NT2/D1 (cell line): ENCODE measurements around the gene ZNF600.
A peak's percentile ranks its signal among the peaks of the same experiment; 100 is the strongest.
"Not testable (repeated sequence)": the region's sequence is repeated elsewhere in the genome, so short reads cannot be mapped to it uniquely, and the experiment has no call there.

ENCODE experiments used
- DNase-seq: peaks from one replicate; pipeline ENCODE4 v3.0.0-alpha.2; 2011; ENCODE audit warnings: low read depth, low spot score
- H3K27me3 ChIP-seq: 2 replicates; pipeline ENCODE4 v1.6.0; 2011; ENCODE audit warnings: mild to moderate bottlenecking; ENCODE audit not compliant: insufficient read length, insufficient read depth
- H3K36me3 ChIP-seq: 2 replicates; pipeline ENCODE4 v1.6.1; 2011; ENCODE audit warnings: mild to moderate bottlenecking, low read length, mixed read lengths; ENCODE audit not compliant: insufficient read depth, insufficient read length
- H3K4me1 ChIP-seq: 2 replicates; pipeline ENCODE4 v1.5.1; 2011; ENCODE audit not compliant: insufficient read depth, insufficient read length
- H3K4me3 ChIP-seq: 2 replicates; pipeline ENCODE4 v1.5.1; 2011; ENCODE audit warnings: low read depth; ENCODE audit not compliant: insufficient read length
- H3K9ac ChIP-seq: 2 replicates; pipeline ENCODE4 v1.6.0; 2011; ENCODE audit warnings: low read depth; ENCODE audit not compliant: insufficient read length
- H3K9me3 ChIP-seq: 2 replicates; pipeline ENCODE4 v1.5.1; 2011; ENCODE audit warnings: mild to moderate bottlenecking, low read length; ENCODE audit not compliant: insufficient read depth
- SUZ12 ChIP-seq: IDR thresholded peaks from 2 replicates; pipeline ENCODE4 v1.6.1; 2011; ENCODE audit not compliant: insufficient read length, insufficient read depth; ENCODE audit errors: extremely low read depth
- YY1 ChIP-seq: IDR thresholded peaks from 2 replicates; pipeline ENCODE4 v1.6.1; 2011; ENCODE audit not compliant: insufficient read length, insufficient read depth
- ZNF274 ChIP-seq: IDR thresholded peaks from 2 replicates; pipeline ENCODE4 v1.6.1; 2011; ENCODE audit warnings: mild to moderate bottlenecking, low read depth, low read length

The ZNF600 gene

GRCh38 chr19:52735734-52736133 lies 50.9 kb downstream of the ZNF600 start:
- H3K9me3 ChIP-seq, result no peaks in the 10 kb centered on the region
- H3K9ac ChIP-seq, result peak overlapping the region; percentile 76
- H3K4me1 ChIP-seq, result no peaks in the 10 kb centered on the region
- H3K27me3 ChIP-seq, result no peaks in the 10 kb centered on the region
- H3K36me3 ChIP-seq, result peaks cover 14% of the 10 kb centered on the region
- TF ChIP-seq ZNF274, result no peak
- no peak for TF ChIP-seq YY1
- no peak for TF ChIP-seq SUZ12
- H3K4me3 ChIP-seq, result peak overlapping the region; percentile 28
- peak; percentile 91 for DNase-seq

- Histone ChIP-seq H3K36me3 (peaks cover 14% of the 10 kb centered on the region), H3K9me3 (no peaks in the 10 kb centered on the region), H3K27me3 (no peaks in the 10 kb centered on the region), H3K9ac (peak within 1 kb of the TSS; percentile 86), H3K4me1 (no peaks in the 10 kb centered on the region), H3K4me3 (peak within 1 kb of the TSS; percentile 76)
- TF ChIP-seq YY1, result no peak
- DNase-seq, result peak; percentile 88
These were observed 51.5 kb downstream of the ZNF600 start, which contains the start of gene ZNF611 for GRCh38 chr19:52734893-52735661. TSS of gene ZNF611 (minus strand) at chr19:52735044. CDS start at chr19:52715894, 19,150 bp downstream.

- H3K36me3 ChIP-seq, result peaks cover 14% of the 10 kb centered on the region
- DNase-seq, result no peak
- H3K4me1 ChIP-seq, result no peaks in the 10 kb centered on the region
- H3K9ac ChIP-seq, result peak overlapping the region; percentile 86
- no peak for TF ChIP-seq YY1
- TF ChIP-seq SUZ12, result no peak
- no peak for TF ChIP-seq ZNF274
- H3K9me3 ChIP-seq, result no peaks in the 10 kb centered on the region
- H3K4me3 ChIP-seq, result peak overlapping the region; percentile 76
- no peaks in the 10 kb centered on the region for H3K27me3 ChIP-seq
These were observed 52.2 kb downstream of the ZNF600 start for GRCh38 chr19:52734331-52734892.

DNA sequence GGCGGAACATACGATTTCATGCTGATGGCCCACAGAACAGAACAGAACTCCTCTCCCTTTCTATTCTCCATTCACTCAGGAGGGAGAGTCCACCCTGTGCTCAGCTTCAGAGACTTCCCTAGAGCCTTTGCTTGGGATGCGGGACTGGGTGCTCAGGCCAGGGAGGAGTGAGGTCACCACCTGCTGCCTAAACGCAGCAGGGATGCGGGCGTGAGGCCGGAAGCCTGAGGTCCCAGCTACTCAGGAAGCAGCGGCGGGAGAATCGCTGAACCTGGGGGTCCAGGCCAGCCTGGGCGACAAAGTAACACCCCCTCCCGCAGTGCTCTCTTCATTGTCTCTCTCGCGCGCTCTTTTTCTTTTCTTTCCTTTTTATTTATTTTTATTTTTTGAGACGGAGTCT lies 60.5 kb downstream of the ZNF600 start:
- H3K4me3 ChIP-seq, H3K27me3 ChIP-seq, DNase-seq, H3K4me1 ChIP-seq, H3K9ac ChIP-seq: not testable (repeated sequence)
- H3K9me3 ChIP-seq, result peaks cover 33% of the 10 kb centered on the region
- peaks cover 48% of the 10 kb centered on the region for H3K36me3 ChIP-seq

DNA sequence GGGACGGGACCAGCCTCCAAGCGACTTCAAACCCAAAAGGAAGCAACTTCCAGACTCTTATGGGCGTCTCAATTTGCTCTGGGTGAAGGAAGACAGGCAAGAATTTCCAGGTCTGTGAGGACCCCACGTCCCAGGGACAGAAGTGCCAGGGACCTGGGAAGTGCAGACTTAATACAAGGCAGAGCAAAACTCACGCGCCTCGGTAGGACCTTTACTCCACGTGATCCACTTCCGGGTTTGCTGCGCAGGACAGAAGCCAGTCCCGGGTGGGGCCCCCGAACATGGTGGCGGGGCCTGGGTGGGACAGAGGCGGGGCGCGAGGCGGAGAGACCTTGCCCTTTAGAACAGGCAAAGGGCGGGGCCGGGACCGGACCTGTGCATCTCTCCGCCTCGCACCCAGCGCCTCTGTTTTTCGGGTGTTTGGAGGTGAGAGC lies 61.0 kb downstream of the ZNF600 start:
- no peak for DNase-seq
- TF ChIP-seq ZNF274 (no peak), YY1 (no peak), SUZ12 (no peak)
- H3K9me3 ChIP-seq, result peaks cover 38% of the 10 kb centered on the region

DNA sequence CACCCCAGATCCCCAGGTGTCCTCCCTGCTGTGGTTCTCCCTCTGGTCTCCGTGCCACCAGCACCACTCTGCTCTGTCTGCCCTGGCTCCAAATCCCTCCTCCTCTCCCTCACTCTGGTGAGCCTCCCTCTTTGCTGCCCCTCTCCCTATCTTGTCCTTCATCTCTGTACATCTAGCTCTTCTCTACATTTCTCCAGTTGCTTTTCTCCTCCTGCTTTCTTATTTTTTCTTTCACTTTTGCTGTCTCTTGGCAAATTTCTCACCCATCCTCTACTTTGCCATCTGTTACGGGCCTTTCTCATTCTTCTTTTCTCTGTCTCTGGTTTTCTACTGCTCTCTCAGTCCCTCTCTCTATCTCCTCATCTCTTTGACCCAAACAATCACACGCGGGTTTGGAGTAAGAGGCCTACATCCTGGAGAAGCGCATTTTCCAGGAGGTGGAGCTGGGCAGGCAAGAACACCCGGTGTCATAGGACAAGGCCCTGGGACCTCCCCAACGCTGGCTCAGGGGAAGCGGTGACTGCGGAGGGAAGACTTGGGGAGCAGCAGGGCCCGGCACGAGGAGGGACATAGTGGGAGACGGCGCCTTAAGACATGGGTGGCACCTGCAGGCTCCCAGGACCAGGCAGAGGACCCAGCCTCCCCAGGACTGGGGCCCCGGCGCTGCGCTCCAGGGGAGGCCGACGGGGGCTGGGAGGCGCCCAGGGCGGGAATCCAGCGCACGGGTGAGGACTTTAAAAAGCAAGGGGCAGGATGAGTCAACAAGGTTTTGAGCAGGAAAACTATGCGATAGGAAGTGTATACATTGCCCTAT lies 61.7 kb downstream of the ZNF600 start:
- H3K36me3 ChIP-seq, result peaks cover 55% of the 10 kb centered on the region
- no peak for DNase-seq
- TF ChIP-seq YY1 (no peak), SUZ12 (no peak), ZNF274 (no peak)
- H3K27me3 ChIP-seq, result no peaks in the 10 kb centered on the region
- H3K9me3 ChIP-seq, result peaks cover 44% of the 10 kb centered on the region
- H3K4me1 ChIP-seq, result no peaks in the 10 kb centered on the region
- no peak overlapping the region for H3K9ac ChIP-seq
- H3K4me3 ChIP-seq, result no peak overlapping the region

More for the DNA sequence above, 61.0 kb downstream of the ZNF600 start:
- Histone ChIP-seq H3K4me1 (no peaks in the 10 kb centered on the region), H3K4me3 (no peak overlapping the region), H3K36me3 (peaks cover 53% of the 10 kb centered on the region), H3K9ac (no peak overlapping the region), H3K27me3 (no peaks in the 10 kb centered on the region)

- not testable (repeated sequence) for DNase-seq, H3K4me1 ChIP-seq, H3K27me3 ChIP-seq, H3K4me3 ChIP-seq, H3K9ac ChIP-seq
- peaks cover 57% of the 10 kb centered on the region for H3K36me3 ChIP-seq
- H3K9me3 ChIP-seq, result peaks cover 49% of the 10 kb centered on the region
These were observed 62.5 kb downstream of the ZNF600 start for GRCh38 chr19:52723907-52724598.
